ENCODE results near the gene TMEM116. TPM values are rescaled to one million over a fixed set of nuclear protein-coding genes. Genes with fewer than 3 reads are reported as not detected.
"Not testable (repeated sequence)": the region's sequence is repeated elsewhere in the genome, so short reads cannot be mapped to it uniquely, and the experiment has no call there.

Gene TMEM116
- polyA plus RNA-seq: 10.1 TPM

DNA sequence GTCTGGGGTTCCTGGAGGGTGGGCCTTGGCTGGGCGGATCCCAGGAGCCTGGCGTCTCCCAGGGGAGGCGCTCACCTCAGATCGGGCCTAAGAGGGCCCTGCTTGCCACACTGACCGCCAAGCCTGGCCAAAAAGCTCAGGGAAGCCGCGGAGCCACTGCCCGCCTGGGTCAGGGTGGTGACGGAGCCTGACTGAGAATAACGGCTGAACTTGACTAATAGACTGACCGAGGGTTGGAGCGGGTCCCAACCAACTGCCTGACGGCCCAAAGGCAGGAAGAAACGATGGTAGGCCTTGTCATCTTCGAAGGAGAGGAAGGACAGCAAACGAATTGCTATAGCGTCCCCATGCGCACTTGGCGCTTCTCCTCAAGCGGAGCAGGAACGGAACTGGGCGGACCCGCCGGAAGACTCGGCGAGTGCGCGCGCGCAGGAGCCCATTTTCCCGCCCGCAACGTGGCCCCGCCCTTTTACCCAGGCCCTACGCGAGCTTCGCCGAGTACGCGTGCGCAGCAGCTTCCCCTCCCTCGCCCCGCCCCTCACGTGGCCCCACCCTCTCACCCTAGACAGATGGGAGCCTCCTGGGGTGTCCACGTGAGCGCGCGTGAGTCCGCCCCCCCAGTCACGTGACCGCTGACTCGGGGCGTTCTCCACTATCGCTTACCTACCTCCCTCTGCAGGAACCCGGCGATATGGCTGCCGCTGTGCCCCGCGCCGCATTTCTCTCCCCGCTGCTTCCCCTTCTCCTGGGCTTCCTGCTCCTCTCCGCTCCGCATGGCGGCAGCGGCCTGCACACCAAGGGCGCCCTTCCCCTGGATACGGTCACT lies at the start of gene TMEM116, which contains the start of gene ERP29:
TMEM116 (minus strand) TSS at position 391 of the 826 bp plus-strand sequence. CDS start 7,895 bp downstream, outside the sequence.
ERP29 (plus strand) TSS at position 652 of the 826 bp plus-strand sequence; CDS start at position 692, 40 bp downstream.
- peaks cover 19 to 37% (median 33%) of the 10 kb centered on the region in 3 donors for H3K4me1 Mint-ChIP-seq
- peaks cover 0 to 5% (median 0%) of the 10 kb centered on the region in 3 donors for H3K9me3 Mint-ChIP-seq
- H3K36me3 Mint-ChIP-seq: peaks cover 17% of the 10 kb centered on the region
- peak within 1 kb of the TSS; percentile 87 to 96 (median 88) for H3K27ac Mint-ChIP-seq
- no peaks in the 10 kb centered on the region for H3K27me3 Mint-ChIP-seq
- peak within 1 kb of the TSS; percentile 87 to 95 (median 92) for H3K4me3 Mint-ChIP-seq

DNA sequence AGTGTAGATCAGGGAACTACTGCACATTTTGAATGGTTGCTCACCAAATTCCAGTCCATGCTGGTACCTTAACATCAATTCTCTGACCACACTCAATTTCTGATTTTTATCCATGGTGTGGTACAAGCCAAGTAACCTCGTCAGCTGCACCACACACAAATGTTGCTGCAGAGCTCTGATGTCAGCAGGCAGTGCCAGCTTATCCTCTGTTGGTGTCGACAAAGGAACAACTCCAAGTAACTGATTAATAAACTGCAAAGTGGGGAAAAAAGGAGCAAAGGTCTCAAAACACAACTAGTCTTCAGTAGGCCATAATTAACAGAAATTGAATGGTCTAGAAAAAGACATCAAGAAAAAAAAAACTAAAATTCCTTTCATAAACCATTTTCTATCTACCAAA lies 48.2 kb upstream of the TMEM116 start:
- no peaks in the 10 kb centered on the region for H3K27me3 Mint-ChIP-seq
- no peak overlapping the region for H3K4me3 Mint-ChIP-seq
- H3K4me1 Mint-ChIP-seq: peaks cover 0 to 2% (median 0%) of the 10 kb centered on the region in 3 donors
- H3K9me3 Mint-ChIP-seq: no peaks in the 10 kb centered on the region
- H3K27ac Mint-ChIP-seq: no peak overlapping the region
- H3K36me3 Mint-ChIP-seq: peaks cover 1% of the 10 kb centered on the region

DNA sequence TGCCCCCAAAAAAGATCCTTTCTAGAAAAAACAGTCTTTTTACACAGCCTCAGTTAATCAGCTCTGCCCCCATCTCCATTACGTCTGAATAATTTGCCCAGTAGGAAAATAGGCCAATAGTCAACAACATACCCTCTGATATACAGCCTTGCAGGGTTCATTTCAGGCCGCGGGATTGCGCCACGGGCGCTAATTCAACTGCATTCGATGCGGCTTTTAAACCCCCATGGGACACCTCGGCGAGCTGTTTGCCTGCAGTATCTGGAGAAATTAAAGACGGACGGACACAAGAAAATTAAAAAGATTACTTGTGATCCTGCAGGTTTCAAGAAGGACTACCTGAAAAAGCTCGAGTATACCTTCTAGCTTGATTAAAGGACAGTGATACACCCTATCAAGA lies 36.4 kb upstream of the TMEM116 start:
- Mint-ChIP-seq H3K4me3 (no peak overlapping the region), H3K36me3 (peaks cover 14% of the 10 kb centered on the region), H3K9me3 (no peaks in the 10 kb centered on the region), H3K4me1 (peaks cover 0 to 10% (median 9%) of the 10 kb centered on the region in 3 donors), H3K27ac (no peak overlapping the region), H3K27me3 (no peaks in the 10 kb centered on the region)

DNA sequence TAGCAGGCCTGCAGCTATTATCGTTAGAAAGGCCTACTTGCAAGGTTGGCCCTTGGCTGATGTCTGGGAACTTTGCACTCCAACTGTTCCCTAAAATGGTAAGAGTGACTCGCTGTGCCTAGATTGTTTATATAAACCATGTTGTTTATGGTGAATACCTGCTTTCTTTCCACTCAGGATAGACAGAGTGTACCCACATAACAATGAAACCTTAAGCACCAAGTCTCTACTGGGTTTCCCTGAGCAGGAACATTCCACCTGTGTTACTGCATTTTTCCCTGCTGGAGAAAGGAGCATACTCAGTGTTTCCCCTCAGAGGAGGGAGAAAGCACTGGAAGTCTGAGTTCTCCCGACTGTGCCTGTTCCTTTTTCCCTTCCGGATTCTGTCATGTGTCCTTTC lies 33.0 kb upstream of the TMEM116 start:
- H3K36me3 Mint-ChIP-seq: peaks cover 8% of the 10 kb centered on the region

DNA sequence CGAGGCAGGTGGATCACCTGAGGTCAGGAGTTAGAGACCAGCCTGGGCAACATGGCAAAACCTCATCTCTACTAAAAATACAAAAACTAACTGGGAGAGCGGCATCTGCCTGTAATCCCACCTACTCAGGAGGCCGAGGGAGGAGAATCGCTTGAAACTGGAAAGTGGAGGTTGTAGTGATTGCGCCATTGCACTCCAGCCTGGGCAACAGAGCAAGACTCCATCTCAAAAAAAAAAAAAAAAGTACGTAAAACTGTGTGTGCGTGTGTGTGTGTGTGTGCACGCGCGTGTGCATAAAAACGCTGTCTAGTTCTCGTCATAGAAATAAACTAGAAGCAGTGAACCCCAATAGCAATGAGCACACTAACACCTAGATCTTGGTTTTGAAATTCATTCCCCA lies 23.6 kb upstream of the TMEM116 start:
- H3K36me3 Mint-ChIP-seq, H3K4me1 Mint-ChIP-seq, H3K9me3 Mint-ChIP-seq, H3K27ac Mint-ChIP-seq, H3K27me3 Mint-ChIP-seq, H3K4me3 Mint-ChIP-seq: not testable (repeated sequence)

More for the DNA sequence above, 33.0 kb upstream of the TMEM116 start:
- peak overlapping the region in 1 of 3 donors; percentile 2 for H3K27ac Mint-ChIP-seq
- peaks cover 0 to 10% (median 9%) of the 10 kb centered on the region in 3 donors for H3K4me1 Mint-ChIP-seq
- H3K9me3 Mint-ChIP-seq: no peaks in the 10 kb centered on the region
- H3K27me3 Mint-ChIP-seq: no peaks in the 10 kb centered on the region
- no peak overlapping the region for H3K4me3 Mint-ChIP-seq

DNA sequence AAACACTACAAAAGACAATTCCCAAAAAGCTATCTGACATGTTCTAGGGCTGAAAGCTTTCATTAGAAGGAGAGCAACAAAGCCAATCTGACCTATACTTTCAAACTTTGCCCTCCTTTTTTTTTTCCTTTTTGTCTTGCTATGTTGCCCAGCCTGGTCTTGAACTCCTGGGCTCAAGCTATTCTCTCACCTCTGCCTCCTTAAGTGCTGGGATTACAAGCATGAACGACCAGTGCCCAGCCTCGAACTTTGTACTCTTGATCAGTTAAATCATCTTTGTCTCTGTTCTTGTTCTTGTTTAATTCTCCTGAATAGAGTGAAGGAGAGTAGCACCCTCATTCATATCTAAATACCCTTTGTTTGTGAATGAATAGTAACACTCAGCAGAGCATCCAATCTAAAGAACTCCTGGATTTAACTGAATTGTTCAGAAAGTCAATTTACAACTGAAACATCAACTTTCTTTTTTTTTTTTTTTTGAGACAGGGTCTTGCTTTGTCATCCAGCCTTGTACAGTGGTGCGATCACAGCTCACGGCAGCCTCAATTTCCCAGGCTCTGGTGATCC lies 22.3 kb upstream of the TMEM116 start:
- Mint-ChIP-seq H3K27ac (no peak overlapping the region), H3K27me3 (no peaks in the 10 kb centered on the region), H3K36me3 (no peaks in the 10 kb centered on the region), H3K4me1 (peaks cover 0 to 5% (median 4%) of the 10 kb centered on the region in 3 donors), H3K4me3 (no peak overlapping the region), H3K9me3 (no peaks in the 10 kb centered on the region)

DNA sequence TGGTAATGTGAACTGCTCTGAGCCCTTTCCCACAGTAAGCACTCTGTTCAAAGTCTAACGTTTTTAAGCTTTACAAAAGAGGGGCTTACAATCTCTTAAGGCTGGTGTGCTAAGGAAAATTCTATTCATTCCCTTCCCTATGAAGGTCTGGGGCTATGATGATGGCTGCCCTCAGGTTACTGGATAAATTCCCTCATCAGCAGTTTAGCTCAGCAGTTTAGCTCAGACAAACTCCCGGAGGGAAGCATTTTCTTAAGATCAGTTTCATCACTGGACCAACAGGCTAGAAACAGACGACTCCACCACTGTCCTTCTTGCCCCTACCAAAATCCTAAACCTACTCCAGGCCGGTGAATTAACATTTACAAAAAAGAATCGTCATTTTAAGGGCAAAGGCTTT lies 19.3 kb upstream of the TMEM116 start:
- H3K4me3 Mint-ChIP-seq: no peak overlapping the region
- H3K27me3 Mint-ChIP-seq: no peaks in the 10 kb centered on the region
- H3K4me1 Mint-ChIP-seq: peaks cover 10 to 16% (median 13%) of the 10 kb centered on the region in 3 donors
- no peaks in the 10 kb centered on the region for H3K9me3 Mint-ChIP-seq
- no peaks in the 10 kb centered on the region for H3K36me3 Mint-ChIP-seq
- no peak overlapping the region for H3K27ac Mint-ChIP-seq

DNA sequence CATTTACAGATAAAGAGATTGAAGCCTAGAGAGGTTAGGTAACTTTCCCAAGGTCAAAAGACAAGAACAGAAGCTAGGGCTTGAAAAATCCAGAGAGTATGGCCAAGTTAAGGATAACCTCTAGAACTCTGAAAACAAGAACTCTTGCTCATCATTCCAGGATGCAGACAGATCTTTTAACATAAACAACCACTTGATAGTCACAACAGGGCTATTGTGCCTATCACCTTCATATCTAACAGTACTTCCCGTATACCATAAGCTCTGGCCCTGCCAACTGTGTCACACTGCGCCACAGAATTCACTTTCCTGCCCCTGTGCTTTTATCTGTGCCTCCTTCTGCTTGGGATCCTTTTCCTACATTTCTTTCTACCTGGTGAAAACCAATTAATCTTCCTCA lies 18.5 kb upstream of the TMEM116 start:
- H3K27ac Mint-ChIP-seq: peak overlapping the region in 1 of 3 donors; percentile 79
- H3K4me3 Mint-ChIP-seq: no peak overlapping the region
- H3K4me1 Mint-ChIP-seq: peaks cover 13 to 17% (median 13%) of the 10 kb centered on the region in 3 donors
- H3K27me3 Mint-ChIP-seq: no peaks in the 10 kb centered on the region
- no peaks in the 10 kb centered on the region for H3K9me3 Mint-ChIP-seq
- no peaks in the 10 kb centered on the region for H3K36me3 Mint-ChIP-seq

DNA sequence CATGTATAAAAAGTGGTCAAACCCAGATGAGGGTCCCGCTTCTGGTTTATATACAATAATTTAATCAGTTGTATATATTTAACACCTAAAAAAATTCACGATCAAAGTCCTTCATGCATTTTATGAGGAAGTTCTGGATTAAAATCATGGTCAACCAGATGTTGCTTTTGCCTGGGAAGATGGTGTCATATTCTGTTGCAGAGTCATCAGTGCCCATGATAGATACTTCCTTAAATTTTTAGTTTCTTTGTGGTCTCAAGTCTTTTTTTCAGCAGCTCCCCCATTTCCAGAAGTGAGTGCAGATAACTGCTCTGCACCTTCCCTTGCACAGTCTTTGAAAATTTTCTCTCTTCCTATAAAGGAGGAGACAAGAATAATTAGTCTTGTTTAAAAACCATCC lies 16.3 kb upstream of the TMEM116 start:
- Mint-ChIP-seq H3K4me1 (peaks cover 21 to 24% (median 23%) of the 10 kb centered on the region in 3 donors), H3K9me3 (no peaks in the 10 kb centered on the region), H3K27me3 (no peaks in the 10 kb centered on the region), H3K4me3 (no peak overlapping the region), H3K27ac (no peak overlapping the region), H3K36me3 (no peaks in the 10 kb centered on the region)

DNA sequence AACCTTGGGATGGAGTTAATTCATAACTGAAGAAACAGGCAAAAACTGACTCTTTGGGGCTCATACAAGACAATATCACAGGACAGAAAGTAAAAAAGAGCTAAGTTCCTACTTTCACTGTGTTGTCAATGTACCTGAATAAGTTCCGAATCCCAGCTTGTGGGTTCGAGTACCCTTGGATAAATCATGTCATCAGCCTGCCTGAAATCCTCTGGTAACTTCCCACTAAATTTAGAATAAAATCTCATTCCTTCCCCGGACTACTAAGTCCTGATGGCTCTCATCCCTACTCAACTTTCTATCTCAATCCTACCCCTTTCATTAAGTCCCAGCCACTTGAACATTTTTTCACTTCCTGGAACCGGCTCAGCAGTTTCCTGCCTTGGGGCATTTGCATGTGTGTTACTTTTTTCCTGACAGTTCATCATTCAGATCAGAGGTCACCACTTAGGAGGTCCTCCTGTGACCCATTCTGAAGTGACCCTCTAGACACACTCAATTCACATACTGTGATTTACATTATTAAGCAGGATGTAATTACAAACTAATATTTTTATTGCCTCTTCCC lies 12.9 kb upstream of the TMEM116 start:
- H3K9me3 Mint-ChIP-seq: no peaks in the 10 kb centered on the region
- no peaks in the 10 kb centered on the region for H3K27me3 Mint-ChIP-seq
- peaks cover 22 to 31% (median 29%) of the 10 kb centered on the region in 3 donors for H3K4me1 Mint-ChIP-seq
- peak overlapping the region in 2 of 3 donors; percentile 87 to 93 for H3K27ac Mint-ChIP-seq
- no peaks in the 10 kb centered on the region for H3K36me3 Mint-ChIP-seq
- peak overlapping the region in 3 of 4 donors; percentile 7 to 77 (median 27) for H3K4me3 Mint-ChIP-seq

DNA sequence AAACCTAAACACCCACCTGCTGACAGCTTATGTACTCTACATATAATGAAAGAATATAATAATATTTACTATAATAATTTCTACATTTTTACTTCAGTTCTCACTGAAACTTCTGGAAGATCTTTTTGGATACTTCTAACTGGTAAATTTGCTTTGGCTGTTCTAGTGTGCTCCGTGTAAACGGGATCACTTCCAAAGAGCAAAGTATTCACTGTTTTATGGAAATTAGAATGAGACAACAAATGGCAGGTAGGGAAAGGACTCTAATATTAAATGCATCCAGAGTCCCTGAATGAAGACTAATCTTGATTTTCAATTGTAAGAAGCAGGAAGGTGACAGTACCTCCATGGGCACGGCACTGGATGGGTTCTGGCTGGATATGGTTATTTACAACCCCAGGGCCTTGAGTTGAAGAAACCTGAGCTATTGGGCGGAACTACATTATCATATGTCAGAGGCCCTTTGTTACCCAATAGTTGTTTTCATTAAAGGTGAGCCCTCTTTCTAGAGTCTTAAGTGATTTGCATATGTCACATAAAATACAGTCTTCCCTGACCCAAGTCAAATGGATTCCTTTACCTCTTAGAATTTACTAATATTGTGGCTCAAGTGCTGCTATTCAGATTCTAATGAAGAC lies 10.9 kb upstream of the TMEM116 start:
- peaks cover 24 to 30% (median 28%) of the 10 kb centered on the region in 3 donors for H3K4me1 Mint-ChIP-seq

DNA sequence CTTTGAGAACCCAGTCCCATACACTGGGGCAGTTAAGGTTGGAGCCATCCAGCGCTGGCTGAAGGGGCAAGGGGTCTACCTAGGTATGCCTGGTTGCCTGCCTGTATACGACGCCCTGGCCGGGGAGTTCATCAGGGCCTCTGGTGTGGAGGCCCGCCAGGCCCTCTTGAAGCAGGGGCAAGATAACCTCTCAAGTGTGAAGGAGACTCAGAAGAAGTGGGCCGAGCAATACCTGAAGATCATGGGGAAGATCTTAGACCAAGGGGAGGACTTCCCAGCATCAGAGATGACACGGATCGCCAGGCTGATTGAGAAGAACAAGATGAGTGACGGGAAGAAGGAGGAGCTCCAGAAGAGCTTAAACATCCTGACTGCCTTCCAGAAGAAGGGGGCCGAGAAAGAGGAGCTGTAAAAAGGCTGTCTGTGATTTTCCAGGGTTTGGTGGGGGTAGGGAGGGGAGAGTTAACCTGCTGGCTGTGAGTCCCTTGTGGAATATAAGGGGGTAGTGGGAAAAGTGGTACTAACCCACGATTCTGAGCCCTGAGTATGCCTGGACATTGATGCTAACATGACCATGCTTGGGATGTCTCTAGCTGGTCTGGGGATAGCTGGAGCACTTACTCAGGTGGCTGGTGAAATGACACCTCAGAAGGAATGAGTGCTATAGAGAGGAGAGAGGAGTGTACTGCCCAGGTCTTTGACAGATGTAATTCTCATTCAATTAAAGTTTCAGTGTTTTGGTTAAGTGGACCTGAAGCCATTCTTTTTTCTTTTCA lies 9.5 kb upstream of the TMEM116 start:
- no peaks in the 10 kb centered on the region for H3K27me3 Mint-ChIP-seq
- peaks cover 4% of the 10 kb centered on the region for H3K36me3 Mint-ChIP-seq
- H3K4me1 Mint-ChIP-seq: peaks cover 26 to 36% (median 28%) of the 10 kb centered on the region in 3 donors
- no peaks in the 10 kb centered on the region for H3K9me3 Mint-ChIP-seq
- peak overlapping the region in 2 of 4 donors; percentile 58 to 68 for H3K4me3 Mint-ChIP-seq
- H3K27ac Mint-ChIP-seq: peak overlapping the region; percentile 21 to 81 (median 73)

More for the DNA sequence above, 10.9 kb upstream of the TMEM116 start:
- no peaks in the 10 kb centered on the region for H3K27me3 Mint-ChIP-seq
- no peak overlapping the region for H3K4me3 Mint-ChIP-seq
- H3K27ac Mint-ChIP-seq: no peak overlapping the region
- no peaks in the 10 kb centered on the region for H3K9me3 Mint-ChIP-seq
- H3K36me3 Mint-ChIP-seq: no peaks in the 10 kb centered on the region

DNA sequence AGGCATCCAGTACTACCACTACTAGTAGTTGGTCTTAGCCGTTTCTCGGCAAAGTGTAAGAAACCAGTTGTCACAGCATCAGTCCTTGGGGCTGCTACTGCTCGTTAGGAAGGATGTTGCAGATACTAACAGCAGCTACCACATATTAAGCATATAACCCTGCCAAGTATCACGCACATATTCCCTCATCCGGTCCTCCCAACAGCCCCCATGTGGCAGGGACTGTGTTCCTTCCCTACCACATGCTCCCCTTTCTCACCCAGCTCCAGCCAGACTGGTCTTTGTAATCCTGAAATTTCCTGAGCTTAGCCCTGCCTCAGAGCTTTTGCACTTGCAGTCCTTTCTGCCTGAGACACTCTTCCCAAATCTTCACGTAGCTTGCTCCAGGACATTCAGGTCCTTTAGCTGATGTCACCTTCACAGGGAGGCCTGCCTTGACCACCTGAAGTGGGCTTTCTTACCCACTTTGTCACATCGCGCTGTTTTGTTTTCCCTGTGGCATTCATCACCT lies 8.0 kb upstream of the TMEM116 start:
- no peak overlapping the region for H3K27ac Mint-ChIP-seq
- H3K36me3 Mint-ChIP-seq: peaks cover 9% of the 10 kb centered on the region
- peaks cover 21 to 42% (median 24%) of the 10 kb centered on the region in 3 donors for H3K4me1 Mint-ChIP-seq
- H3K9me3 Mint-ChIP-seq: peaks cover 0 to 2% (median 0%) of the 10 kb centered on the region in 3 donors
- H3K27me3 Mint-ChIP-seq: no peaks in the 10 kb centered on the region
- no peak overlapping the region for H3K4me3 Mint-ChIP-seq
